HL-60/S4 treated with retinoic acid at 250 ng/mL for 4 days and 3 days (cell line): Measurements from ENCODE around the gene LRRC15.

Experiments used
- in situ Hi-C: fragments of 300-500 bp; cut with MboI; formaldehyde crosslinking; loops from 2 replicates; pipeline ENCODE4 v1.7.0; 2022; ENCODE audit warnings: low sequenced_read_pairs

Gene LRRC15

DNA sequence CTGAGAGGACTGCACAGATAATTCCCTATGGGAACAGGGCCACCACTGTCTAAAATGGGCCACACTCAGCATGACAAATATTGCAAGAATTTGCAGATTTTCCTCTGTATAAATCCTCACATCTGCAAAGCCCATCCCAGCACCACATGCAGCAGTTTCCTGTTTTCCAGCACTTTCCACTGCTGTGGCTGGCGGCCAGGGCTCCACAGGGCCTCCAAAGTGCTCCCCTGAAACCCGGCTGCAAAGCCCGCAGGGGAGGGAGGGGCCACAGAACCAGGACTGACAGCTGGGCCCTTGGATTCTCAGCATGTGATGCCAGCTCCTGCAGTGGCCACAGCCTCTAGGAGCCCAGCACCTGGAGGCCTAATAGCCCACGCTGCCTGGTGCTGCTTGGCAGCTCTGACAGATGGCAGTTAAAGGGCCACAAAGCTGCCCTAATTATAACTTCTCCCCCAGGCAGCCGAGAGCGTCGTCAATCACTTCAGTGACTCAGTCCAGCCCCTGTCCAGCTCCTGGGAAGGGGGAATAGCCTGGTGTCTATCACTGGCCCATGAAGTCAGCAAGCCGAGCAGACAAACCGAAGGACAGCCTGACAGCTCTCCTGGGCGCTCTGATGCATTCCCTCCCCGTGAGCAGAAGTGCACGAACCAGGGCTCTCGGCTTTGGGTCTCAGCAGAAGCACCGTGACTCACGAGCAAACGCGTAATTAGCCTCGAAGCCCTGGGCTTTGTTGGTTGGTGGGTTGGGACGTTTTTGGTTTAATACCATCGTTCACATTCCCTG is 4.7 kb downstream of the LRRC15 start:
- in situ Hi-C loops: no loop called here

DNA sequence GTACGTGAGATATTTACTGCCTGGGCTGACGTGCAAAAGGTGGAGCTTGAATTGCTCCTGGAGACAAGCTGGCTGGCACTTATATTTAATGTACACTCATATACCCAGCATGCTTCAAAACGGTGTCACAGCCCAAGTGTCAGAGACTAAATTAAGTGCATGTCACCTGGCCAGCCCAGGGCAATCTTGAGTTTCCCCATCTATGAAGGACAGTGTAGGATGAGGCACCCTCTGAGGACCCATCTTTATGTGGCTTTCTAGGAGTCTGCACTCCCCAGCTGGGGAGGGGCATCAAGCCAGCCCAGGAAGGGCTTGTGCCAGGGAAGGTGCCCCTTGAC is 5.3 kb downstream of the LRRC15 start:
- in situ Hi-C loops: no loop called here

DNA sequence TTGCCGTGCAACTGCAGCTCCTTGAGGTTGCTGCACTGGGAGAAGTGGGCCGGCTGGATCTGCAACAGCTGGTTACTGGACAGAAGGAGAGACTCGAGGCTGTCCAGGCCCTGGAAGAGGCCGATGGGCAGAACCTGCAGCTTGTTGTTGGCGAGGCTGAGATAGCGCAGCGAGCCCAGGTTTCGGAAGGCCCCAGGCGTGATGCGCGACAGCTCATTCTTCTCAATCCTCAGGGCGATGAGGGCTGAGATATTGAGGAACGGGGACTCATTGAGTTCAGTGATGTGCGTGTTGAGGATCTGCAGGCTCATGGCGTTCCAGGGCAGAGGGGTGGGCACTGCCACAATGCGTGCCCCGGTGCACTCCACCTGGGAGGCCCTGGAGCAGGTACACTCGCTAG is 9.0 kb downstream of the LRRC15 start:
- in situ Hi-C loops: no loop called here

DNA sequence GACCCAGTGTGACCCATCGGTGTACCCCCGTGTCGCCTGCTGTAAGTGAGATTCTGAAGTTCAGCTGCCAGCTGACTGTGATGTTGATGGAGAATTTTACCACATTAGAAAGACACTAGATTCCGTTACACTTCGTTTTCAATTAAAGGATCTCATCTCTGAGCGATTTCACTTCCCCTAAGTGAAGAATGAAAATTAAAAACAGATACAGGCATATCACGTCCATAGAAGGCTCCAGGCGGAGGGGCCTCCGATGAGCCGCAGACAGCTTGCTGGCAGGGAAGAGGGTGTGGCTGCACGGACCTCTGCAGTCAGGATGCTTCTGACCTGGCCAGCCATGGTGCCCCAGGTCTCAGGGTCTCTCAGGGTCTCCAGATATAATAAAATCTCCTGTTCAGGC is 11.9 kb downstream of the LRRC15 start:
- in situ Hi-C loops: no loop called here

DNA sequence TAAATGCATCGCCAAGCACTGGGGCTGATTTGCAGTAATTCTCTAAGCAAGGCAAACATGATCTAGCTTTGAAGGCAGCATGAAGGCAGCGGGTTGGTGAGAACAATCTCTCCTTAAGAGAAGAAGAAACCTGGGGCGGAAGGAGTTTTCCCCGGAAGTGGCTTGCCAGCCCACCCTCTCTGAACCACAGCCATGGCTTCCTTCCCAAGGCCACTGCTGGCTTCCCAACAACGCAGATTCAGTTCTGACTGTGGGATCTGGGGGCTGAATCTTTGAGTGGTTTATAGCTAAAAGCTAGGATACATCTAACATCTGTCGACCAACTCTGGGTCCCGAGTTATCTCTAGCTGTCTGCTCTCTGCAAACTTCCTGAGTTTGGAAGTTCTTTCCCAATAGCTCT is 14.2 kb downstream of the LRRC15 start:
- in situ Hi-C loops: no loop called here

DNA sequence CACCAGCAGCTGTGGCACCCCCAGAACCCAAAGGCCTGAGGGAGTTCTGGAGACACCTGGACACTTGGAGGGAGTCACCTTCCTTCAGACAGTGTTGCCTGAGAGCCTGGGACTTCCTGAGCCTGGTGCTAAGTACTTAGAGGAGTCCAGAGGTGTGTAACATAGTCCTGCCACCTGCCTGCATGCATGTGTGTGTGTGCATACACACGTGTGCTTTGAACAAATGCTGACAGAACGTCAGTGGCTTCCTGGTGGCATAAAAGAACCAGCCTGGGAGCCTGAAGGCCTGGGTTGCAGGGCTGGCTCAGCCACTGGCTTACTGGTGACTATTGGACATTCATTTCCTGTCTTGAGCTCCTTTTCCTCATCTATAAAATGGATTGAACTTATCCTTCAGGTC is 15.2 kb downstream of the LRRC15 start:
- in situ Hi-C loops: no loop called here

DNA sequence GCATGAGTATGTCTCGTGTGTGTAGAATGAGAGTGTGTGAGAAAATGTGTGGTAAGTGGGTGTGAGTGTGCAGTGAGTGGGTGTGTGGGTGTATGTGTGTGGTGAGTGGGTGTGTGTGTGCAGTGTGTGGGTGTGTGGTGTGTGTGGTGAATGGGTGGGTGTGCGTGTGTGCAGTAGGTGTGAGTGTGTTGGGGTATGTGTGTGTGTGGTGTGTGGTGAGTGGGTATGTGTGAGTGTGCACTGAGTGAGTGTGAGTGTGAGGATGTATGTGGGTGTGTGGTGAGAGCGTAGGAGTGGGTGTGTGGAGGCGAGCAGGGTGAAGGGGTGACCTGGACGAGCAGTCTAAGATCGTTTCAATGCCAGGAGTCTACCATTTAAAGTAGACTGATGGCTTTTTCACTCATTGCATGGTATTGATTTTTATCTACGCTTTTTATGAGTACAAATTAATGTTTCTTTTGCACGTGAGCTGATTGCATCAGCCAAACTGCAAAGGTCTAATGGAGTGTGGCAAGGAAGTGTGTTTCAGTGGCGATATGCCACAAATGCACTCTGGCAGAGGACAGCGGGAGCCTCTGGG is 16.8 kb downstream of the LRRC15 start:
- in situ Hi-C loops: no loop called here

DNA sequence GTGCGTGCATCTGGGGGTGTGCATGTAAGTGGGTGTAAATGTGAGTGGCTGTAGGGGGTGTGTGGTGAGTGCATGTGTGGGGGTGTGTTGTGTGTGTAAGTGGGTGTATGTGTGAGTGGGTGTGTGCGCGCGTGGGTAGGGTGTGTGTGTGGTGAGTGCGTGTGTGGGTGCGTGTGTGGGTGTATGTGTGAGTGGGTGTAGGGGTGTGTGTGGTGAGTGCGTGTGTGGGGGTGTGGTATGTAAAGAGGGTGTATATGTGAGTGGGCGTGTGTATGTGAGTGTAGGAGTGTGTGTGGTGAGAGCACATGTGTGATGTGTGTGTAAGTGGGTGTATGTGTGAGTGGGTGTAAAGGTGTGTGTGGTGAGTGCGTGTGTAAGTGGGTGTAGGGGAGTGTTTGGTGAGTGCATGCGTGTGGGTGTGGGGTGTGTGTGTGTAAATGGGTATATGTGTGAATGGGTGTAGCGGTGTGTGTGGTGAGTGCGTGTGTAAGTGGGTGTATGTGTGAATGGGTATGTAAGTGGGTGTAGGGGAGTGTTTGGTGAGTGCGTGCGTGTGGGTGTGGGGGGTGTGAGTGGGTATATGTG is 17.5 kb downstream of the LRRC15 start:
- in situ Hi-C loops: no loop called here

DNA sequence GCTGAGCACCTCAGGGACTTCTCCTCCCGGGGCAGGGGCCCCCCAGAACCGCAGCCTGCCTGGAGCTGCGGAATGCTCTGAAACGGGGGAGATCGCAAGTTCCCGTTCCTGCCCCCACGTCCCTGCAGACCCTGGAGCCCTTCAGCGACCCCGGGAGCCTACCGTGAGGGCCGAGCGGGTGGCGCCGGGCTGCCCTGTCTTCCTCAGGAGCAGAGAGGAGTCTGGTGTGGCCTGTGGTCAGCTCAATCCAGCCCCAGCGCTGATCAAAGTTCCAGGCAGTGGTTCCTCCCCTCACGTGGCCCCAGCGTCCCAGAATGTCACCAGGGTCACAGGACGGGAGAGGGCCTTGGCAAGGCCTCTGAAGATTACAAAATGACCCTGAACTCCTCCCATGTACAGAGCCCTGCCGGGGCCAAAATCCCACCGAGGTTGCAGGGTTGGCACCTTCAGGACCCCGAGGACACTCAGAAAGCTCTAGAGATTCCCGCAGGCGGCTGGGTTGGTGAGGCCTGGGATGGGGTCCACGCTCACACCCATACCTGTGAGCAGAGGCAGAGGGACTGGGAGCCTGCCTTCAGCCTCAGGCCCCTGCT is 18.4 kb downstream of the LRRC15 start, which contains the start of gene CPN2:
CPN2 (minus strand) TSS at position 249 of the 593 bp plus-strand sequence. CDS start 8,626 bp downstream, outside the sequence.
- in situ Hi-C loops: no loop called here

DNA sequence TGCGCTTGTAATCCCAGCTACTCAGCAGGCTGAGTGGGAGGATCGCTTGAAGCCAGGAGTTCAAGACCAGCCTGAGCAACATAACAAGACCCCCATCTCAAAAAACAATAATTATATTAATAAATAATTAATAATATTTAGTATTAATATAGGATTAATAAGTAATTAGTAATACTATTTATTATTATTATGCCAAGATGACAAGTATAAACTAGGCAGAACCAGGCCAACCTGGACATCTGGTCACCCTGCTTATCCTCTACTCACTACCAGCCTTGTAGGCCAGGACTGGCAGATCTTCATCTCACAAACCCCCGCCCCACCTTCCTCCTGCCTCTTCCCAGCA is 18.8 kb downstream of the LRRC15 start:
- in situ Hi-C loops: no loop called here

DNA sequence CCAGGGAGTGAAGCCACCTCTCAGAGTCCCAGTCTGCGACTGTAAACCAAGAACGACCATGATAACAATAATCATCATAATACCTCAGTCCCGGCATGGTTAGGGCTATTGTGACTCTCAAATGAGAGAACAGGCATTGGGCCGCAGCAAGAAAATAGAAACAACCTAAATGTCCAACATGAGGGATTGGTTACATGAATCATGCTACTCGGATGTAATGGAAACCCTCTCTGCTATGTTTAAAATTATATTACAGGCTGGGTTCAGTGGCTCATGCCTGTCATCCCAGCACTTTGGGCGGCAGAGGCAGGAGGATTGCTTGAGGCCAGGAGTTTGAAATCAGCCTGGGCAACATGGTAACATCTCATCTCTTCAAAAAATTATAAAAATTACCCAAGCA is 21.2 kb downstream of the LRRC15 start:
- in situ Hi-C loops: loop anchor here (25.0 kb wide), 1 partner anchor 239 kb away; no protein-coding TSS in a partner anchor

DNA sequence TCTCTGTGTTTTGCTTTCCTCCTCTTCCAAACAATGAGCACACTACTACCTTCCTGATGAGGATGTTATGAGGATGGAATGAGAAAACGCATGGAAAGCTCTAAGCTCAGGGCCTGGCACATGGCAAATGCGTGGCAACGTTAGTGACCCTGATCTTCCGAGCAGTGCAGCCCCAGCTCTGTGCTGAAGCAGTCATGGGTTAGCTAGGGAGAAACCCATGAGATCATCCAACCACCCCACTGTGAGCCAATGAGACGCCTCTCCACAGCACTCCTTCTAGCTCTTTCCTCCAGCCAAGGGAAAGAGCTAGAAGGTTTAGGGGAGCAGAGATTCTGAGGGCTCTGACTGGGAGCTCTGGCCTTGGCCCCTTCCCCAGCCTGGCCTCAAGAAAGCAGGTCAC is 22.9 kb downstream of the LRRC15 start:
- in situ Hi-C loops: loop anchor here (25.0 kb wide), 1 partner anchor 241 kb away; no protein-coding TSS in a partner anchor

DNA sequence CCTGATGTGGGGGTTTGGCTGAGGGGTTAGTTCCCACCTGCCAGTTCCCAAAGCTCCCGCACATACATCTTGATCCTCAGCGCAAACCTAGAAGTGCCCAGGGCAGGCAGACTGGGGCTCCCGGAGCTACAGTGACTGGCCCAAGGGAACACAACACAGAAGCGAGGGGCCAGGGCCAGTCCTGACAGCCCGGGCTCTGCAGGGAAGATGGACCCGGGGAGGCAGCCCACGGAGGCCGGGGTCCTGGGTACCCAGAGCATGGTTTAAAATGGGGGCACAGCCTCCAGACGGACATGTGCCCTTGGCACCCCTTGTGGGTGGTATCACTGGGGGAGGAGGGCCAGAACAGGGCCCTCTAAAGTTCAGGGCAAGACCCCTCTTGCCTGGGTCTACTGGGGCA is 23.5 kb downstream of the LRRC15 start:
- in situ Hi-C loops: loop anchor here (25.0 kb wide), 1 partner anchor 241 kb away; no protein-coding TSS in a partner anchor

DNA sequence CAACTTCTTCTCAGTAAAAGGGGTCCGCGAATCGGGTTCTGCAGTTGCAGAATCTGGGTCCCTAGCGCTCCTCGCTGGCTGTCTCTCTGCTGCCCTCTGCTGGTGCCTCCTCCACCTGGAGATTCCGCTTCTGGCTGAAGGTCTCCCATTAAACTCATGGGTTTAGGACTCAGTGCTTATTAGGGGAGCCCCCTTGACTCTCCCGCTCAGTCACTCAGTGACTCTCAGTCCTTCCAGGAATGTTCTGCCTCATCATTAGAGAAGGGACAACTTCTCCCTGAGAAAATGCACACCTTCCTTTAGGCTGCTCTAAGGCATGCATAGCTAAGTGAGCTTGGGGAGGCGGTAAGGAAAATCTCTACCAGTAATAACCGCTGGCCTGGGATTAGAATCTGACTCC is 25.5 kb downstream of the LRRC15 start:
- in situ Hi-C loops: loop anchor here (25.0 kb wide), 1 partner anchor 243 kb away; no protein-coding TSS in a partner anchor

DNA sequence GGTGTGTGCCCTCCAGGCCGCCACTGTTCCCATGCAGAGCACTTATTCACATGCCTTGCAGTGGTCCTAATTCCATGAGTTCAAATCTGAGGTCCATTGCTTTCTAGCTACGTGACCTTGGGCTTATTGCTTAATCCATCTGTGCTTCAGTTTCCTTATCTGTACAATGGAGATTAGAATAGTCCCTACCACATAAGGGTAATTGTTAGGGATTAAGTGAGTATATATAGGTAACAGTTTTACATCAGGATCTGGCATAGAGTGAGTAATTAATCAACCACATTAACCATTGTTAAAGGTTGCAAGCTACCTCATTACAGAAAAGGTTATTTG is 26.0 kb downstream of the LRRC15 start:
- in situ Hi-C loops: loop anchor here (25.0 kb wide), 1 partner anchor 244 kb away; no protein-coding TSS in a partner anchor

DNA sequence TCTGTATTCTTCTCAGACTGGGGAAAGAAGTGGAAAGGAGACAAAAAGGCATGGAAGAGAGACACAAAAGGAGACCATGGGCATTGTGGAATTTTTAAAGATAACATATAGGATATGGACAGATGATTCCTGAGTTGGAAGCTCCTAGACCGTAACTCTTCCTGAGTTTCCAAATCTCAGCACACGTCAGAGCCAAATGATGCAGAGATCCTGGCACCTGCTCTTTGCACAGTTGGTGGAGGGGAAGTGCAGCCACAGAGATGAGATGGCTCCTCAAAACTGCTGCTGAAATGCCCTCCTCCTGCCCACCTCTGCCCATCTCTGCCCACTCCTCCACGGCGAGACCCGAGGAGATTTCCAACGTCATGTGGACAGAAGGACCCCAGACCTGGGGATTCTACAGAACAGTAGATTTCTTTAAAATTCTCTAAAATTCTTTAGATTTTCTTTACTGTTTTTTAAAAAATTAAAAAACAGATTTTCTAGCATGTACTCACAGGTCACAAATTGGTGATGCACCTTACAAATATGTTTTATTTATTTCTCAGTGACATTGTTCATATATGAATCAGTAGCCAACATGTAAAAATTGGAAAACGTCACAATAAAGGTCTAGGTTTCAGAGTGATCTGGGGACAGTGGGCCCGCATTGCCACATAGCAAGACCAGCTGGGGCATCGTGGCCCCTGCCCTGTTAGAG is 26.5 kb downstream of the LRRC15 start:
- in situ Hi-C loops: loop anchor here (25.0 kb wide), 1 partner anchor 244 kb away; no protein-coding TSS in a partner anchor

DNA sequence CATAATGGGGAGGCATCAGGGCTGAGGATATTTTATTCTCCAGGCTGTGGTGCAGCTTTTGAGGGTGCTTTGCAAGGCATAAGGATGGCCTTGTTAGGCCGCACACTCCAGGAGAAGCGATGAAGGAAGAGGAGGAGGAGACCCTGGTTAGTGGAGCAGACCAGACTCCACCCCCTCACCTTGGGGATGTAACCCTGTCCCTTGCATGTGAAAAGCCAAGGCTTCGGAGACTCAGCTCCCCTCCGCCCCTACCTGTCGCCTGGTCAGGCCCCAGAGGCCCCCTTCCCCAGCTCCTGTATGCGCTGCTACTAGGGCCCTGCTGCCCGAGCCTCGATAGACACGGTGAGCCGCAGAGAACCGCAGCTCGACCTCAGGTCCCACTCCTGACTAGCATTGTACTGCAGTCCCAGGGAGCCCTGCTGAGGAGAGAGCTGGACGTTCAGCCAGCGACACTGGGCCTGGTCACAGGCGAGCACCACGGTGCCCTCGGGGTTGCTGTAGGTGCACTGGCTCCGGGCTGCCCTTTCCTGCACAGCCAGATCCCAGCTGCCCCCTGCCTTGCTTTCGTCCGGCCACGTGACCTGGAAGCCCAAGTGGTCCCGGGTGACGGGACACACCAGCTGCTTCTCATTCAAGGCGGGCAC is 28.7 kb downstream of the LRRC15 start:
- in situ Hi-C loops: loop anchor here (25.0 kb wide), 1 partner anchor 246 kb away; no protein-coding TSS in a partner anchor

DNA sequence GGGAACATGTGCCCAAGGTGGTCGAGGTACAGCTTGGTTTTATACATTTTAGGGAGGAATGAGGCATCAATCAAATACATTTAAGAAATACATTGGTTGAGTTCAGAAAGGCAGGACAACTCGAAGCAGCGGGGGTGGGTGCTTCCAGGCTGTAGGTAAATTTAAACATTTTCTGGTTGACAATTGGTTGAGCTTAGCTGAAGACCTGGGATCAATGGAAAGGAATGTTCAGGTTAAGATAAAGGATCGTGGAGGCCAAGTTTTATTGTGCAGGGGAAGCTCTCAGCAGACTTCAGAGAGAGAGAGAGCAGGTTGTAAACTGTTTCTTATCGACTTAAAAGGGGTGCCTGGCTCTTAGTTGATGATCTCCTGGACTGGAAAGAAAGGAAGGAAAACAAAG is 29.7 kb downstream of the LRRC15 start:
- in situ Hi-C loops: loop anchor here (25.0 kb wide), 1 partner anchor 247 kb away; no protein-coding TSS in a partner anchor

DNA sequence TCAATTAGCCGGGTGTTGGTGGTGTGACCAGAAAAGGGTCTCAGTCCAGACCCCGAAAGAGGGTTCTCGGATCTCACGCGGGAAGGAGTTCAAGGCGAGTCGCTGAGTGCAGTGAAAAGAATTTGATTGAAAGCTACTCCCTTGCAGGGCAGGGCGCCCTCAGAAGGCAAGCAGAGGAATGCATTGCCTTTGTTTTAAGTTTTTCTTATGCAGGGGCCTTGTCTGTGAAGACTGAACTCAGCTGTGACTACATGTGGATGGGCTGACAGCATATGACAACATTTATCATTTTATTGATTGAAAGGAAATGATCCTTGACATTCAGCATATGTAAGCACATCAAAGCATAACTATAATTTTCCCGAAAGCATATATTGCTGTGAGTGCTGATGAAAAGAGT is 30.2 kb downstream of the LRRC15 start:
- in situ Hi-C loops: loop anchor here (25.0 kb wide), 1 partner anchor 248 kb away; no protein-coding TSS in a partner anchor

DNA sequence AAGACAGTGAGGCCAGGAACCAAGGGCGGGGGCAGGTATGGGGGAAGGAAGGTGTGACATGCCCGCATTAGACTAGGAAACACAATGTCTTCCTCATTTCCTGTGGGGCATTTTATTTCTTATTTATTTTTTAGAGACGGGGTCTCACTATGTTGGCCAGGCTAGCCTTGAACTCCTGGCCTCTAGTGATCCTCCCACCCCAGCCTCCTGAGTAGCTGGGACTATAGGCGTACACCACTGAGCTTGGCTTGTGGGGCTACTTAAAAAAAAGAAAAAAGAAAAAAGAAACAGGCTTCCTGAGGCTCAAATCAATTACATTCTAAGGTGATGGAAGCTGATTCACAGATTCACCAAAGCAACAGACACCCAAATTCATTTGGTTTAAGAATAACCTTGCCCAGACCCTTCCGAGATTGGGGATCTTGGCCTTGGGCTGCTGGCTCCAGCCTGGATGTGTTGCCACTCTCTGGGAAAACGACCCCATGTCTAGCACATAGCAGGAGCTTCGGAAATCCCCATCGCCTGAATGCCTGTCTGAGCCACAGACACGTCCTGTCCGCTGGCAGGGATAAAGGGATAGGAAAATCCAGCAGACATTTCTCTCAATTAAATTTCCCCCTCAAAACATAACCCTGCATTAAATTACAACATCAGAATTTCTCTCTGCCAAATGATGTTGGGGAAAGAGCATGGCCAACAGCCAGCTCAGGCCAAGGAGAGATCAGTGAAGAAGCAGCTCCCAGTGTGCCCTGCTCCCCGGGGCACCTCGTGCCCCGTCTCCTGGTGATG is 31.4 kb downstream of the LRRC15 start:
- in situ Hi-C loops: loop anchor here (25.0 kb wide), 1 partner anchor 249 kb away; no protein-coding TSS in a partner anchor
